ENCODE data around the gene CDH26.
"Not testable (repeated sequence)": the region's sequence is repeated elsewhere in the genome, so short reads cannot be mapped to it uniquely, and the experiment has no call there.

Gene CDH26

GRCh38 chr20:59940129-59940955, 17.9 kb upstream of the CDH26 start, which contains the start of the genes FAM217B and PPP1R3D:
Gene FAM217B, plus strand, starts transcription at chr20:59940389. Its CDS starts 3,555 bp downstream, at chr20:59943944.
Gene PPP1R3D, minus strand, starts transcription at chr20:59940305. Its CDS starts 374 bp downstream, at chr20:59939931.
- DNase-seq (ENCODE audit: extremely low read depth in 1 of 2, low read depth in 1 of 2), result peak; percentile 82 to 88

GRCh38 chr20:59940956-59941294, 17.3 kb upstream of the CDH26 start:
- no peak for DNase-seq (ENCODE audit: extremely low read depth in 1 of 2, low read depth in 1 of 2)

GRCh38 chr20:59942245-59942644, 16.0 kb upstream of the CDH26 start:
- no peak for DNase-seq (ENCODE audit: extremely low read depth in 1 of 2, low read depth in 1 of 2)

- DNase-seq (ENCODE audit: extremely low read depth in 1 of 2, low read depth in 1 of 2), result no peak
Measured at GRCh38 chr20:59944726-59945125, 13.5 kb upstream of the CDH26 start.

- no peak for DNase-seq (ENCODE audit: extremely low read depth in 1 of 2, low read depth in 1 of 2)
Measured at GRCh38 chr20:59945175-59945574, 13.0 kb upstream of the CDH26 start.

- no peak for DNase-seq (ENCODE audit: extremely low read depth in 1 of 2, low read depth in 1 of 2)
Measured at GRCh38 chr20:59945731-59946130, 12.5 kb upstream of the CDH26 start.

GRCh38 chr20:59947376-59947775, 10.8 kb upstream of the CDH26 start:
- no peak for DNase-seq (ENCODE audit: extremely low read depth in 1 of 2, low read depth in 1 of 2)

- no peak for DNase-seq (ENCODE audit: extremely low read depth in 1 of 2, low read depth in 1 of 2)
Measured at GRCh38 chr20:59948212-59948611, 10.0 kb upstream of the CDH26 start.

- DNase-seq (ENCODE audit: extremely low read depth in 1 of 2, low read depth in 1 of 2), result no peak
Measured at GRCh38 chr20:59948828-59949720, 9.1 kb upstream of the CDH26 start.

GRCh38 chr20:59949911-59950310, 8.3 kb upstream of the CDH26 start:
- DNase-seq (ENCODE audit: extremely low read depth in 1 of 2, low read depth in 1 of 2), result no peak

GRCh38 chr20:59954718-59955117, 3.5 kb upstream of the CDH26 start:
- no peak for DNase-seq (ENCODE audit: extremely low read depth in 1 of 2, low read depth in 1 of 2)

- DNase-seq (ENCODE audit: extremely low read depth in 1 of 2, low read depth in 1 of 2), result no peak
Measured at GRCh38 chr20:59955131-59955796, 3.0 kb upstream of the CDH26 start.

GRCh38 chr20:59957568-59957967, 655 bp upstream of the CDH26 start:
- not testable (repeated sequence) for DNase-seq (ENCODE audit: extremely low read depth in 1 of 2, low read depth in 1 of 2)

GRCh38 chr20:59958626-59959025, 403 bp downstream of the CDH26 start:
- DNase-seq (ENCODE audit: extremely low read depth in 1 of 2, low read depth in 1 of 2), result no peak

- no peak for DNase-seq (ENCODE audit: extremely low read depth in 1 of 2, low read depth in 1 of 2)
Measured at GRCh38 chr20:59961423-59961822, 3.2 kb downstream of the CDH26 start.

- no peak for DNase-seq (ENCODE audit: extremely low read depth in 1 of 2, low read depth in 1 of 2)
Measured at GRCh38 chr20:59962155-59962554, 3.9 kb downstream of the CDH26 start.

- DNase-seq (ENCODE audit: extremely low read depth in 1 of 2, low read depth in 1 of 2), result no peak
Measured at GRCh38 chr20:59966428-59966827, 8.2 kb downstream of the CDH26 start.

- DNase-seq (ENCODE audit: extremely low read depth in 1 of 2, low read depth in 1 of 2), result no peak
Measured at GRCh38 chr20:59971428-59971827, 13.2 kb downstream of the CDH26 start.

- no peak for DNase-seq (ENCODE audit: extremely low read depth in 1 of 2, low read depth in 1 of 2)
Measured at GRCh38 chr20:59972037-59972801, 14.0 kb downstream of the CDH26 start.

GRCh38 chr20:59976156-59976782, 18.0 kb downstream of the CDH26 start:
- DNase-seq (ENCODE audit: extremely low read depth in 1 of 2, low read depth in 1 of 2), result no peak
